ENCODE results near the gene RPUSD1.
"Not testable (repeated sequence)": the region's sequence is repeated elsewhere in the genome, so short reads cannot be mapped to it uniquely, and the experiment has no call there.

RPUSD1 gene

DNA sequence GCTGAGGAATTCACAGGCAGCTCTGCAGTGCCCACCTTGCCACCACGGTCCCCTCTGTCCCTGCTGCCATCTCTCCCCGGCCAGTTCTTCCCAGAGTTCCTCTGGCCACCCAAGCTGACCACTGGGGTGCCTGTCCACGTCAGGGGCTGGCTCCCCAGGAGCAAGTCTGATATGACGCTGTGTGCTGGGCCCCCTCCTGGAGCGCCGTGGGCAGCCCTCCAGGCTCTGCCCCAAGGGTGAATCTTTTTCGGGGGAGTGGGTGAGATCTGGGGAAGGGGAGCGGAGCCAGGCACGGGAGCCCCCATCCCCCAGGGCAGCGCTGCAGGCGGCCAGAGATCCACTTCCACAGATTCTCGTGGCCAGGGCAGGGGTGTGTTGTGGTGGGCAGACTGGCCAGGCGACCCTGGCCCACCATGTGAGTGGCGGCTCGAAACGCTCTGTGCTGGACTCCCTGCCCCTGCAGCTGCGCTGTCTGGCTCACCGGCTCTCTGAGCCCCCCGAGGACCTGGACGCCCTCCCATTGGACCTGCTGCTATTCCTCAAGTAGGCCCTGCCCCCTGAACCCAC lies 23.9 kb downstream of the RPUSD1 start:
- H3K4me3 ChIP-seq (ENCODE audit: low read length): no peak overlapping the region
- no peaks in the 10 kb centered on the region for H3K36me3 ChIP-seq (ENCODE audit: control insufficient read depth, insufficient read depth, low read length)
- H3K4me1 ChIP-seq (ENCODE audit: control insufficient read depth, insufficient read depth, low read length): no peaks in the 10 kb centered on the region
- no peaks in the 10 kb centered on the region for H3K27me3 ChIP-seq (ENCODE audit: control insufficient read depth, insufficient read depth, low read length)
- no peak overlapping the region for H3K9ac ChIP-seq (ENCODE audit: low read length)
- H3K27ac ChIP-seq (ENCODE audit: low read depth, low read length): no peak overlapping the region

DNA sequence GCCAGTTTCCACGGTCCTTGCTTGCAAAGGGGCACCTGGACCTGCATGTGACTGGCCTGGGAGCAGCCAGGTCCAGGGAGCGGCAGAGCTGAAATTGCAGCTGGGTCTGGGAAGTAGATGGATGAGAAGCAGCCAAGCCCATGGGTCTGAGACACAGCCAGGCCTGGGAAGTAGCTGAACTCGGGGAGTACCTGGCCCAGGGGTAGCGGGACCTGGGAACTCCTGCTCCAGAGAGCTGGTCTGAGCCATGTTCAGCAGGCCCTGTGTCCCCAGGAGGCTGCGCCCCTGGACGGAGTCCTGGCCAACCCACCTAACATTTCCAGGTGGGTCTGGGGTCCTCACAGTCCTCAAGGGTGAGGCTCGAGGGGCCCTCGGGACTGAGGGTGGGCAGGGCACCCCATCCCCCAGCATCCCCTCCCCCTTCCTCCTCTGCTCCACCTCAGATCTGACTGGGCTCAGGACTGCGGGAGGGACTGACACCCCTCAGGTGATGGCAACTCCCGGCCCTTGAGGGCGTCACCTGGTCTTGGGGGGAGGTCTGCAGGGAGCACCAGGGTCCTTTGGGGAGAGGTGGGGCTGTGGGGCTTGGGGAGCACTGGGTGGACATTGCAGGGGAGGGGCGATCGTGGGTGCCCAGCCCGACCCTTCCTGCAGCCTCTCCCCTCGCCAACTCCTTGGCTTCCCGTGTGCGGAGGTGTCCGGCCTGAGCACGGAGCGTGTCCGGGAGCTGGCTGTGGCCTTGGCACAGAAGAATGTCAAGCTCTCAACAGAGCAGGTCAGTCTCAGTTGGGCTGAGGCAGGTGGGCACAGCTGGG lies 24.6 kb downstream of the RPUSD1 start:
- no peaks in the 10 kb centered on the region for H3K27me3 ChIP-seq (ENCODE audit: control insufficient read depth, insufficient read depth, low read length)

DNA sequence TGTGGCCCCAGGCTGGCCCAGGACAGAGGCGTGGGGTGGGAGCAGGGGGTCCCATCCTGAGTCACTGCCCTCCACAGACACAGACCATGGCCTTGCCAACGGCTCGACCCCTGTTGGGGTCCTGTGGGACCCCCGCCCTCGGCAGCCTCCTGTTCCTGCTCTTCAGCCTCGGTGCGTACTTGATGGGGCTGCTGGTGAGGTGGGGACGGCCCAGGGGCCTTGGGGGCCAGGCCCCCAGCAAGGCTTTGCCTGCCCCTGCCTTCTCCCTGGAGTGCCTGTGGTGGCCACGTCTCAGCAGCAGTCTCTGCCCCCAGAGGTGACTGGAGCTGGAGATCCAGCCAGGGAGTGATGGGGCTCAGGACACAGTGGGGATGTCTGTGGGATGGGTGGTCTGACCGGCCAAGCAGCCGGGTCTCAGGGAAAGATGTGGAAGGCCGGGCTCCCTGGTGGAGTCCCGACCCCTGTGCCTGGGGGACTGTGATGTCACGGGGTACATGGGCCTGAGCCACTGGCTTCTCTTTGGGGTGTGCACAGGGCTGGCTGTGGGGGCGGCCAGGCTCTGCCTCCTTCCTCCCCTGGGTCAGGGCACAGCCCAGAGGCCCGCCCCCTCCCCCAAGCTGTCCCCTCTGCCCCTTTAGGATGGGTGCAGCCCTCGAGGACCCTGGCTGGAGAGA lies 25.4 kb downstream of the RPUSD1 start:
- Histone ChIP-seq H3K9ac (ENCODE audit: low read length) (no peak overlapping the region), H3K4me3 (ENCODE audit: low read length) (no peak overlapping the region), H3K36me3 (ENCODE audit: control insufficient read depth, insufficient read depth, low read length) (no peaks in the 10 kb centered on the region), H3K27ac (ENCODE audit: low read depth, low read length) (no peak overlapping the region), H3K4me1 (ENCODE audit: control insufficient read depth, insufficient read depth, low read length) (no peaks in the 10 kb centered on the region), H3K27me3 (ENCODE audit: control insufficient read depth, insufficient read depth, low read length) (no peaks in the 10 kb centered on the region)

More for the DNA sequence above, 24.6 kb downstream of the RPUSD1 start:
- no peaks in the 10 kb centered on the region for H3K4me1 ChIP-seq (ENCODE audit: control insufficient read depth, insufficient read depth, low read length)
- no peak overlapping the region for H3K4me3 ChIP-seq (ENCODE audit: low read length)
- H3K27ac ChIP-seq (ENCODE audit: low read depth, low read length): no peak overlapping the region
- no peak overlapping the region for H3K9ac ChIP-seq (ENCODE audit: low read length)
- no peaks in the 10 kb centered on the region for H3K36me3 ChIP-seq (ENCODE audit: control insufficient read depth, insufficient read depth, low read length)

DNA sequence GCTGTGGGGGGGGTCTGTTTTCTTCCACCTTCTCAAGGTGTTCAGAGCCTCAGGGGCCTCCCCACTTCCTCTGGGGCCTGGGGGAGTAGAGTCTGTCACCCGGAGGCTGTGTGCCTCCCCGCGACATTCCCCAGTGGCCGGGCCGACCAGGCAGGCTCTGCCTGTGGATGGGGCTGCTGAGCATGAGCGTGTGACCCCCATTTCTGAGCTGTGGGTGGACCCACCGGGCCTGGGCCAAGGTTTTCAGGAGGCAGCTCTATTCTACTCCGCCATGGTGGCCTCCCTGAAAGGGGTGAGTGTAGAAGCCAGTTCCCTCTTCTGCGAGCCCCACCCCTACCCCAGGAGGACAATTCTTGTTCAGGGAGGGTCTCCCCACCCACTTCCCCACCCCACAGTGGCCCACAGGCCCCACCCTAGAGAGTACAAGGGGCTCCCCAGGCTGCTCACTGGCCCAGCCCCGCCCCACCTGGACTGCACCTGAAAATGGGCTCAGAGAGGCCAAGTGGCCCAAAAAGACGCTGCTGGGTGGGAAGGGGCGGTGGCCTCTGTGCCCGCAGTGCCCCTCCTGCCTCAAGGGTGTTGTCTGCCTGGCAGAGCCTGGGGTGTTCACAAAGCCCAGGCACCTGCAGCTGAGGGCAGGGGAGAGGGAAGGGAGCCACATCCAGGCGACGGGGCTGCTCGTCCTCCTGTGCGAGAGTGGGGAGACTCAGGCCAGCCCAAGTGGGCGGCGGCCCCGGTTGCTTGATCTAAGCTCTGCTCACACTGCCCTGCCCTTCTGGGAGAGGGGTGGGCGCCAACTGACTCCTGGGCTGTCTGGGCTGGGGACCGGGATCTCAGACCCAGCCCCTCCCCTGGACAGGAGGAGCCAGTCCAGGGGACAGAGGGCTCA lies 26.3 kb downstream of the RPUSD1 start:
- Histone ChIP-seq H3K27ac (ENCODE audit: low read depth, low read length) (no peak overlapping the region), H3K27me3 (ENCODE audit: control insufficient read depth, insufficient read depth, low read length) (no peaks in the 10 kb centered on the region), H3K36me3 (ENCODE audit: control insufficient read depth, insufficient read depth, low read length) (no peaks in the 10 kb centered on the region), H3K4me1 (ENCODE audit: control insufficient read depth, insufficient read depth, low read length) (no peaks in the 10 kb centered on the region), H3K9ac (ENCODE audit: low read length) (no peak overlapping the region), H3K4me3 (ENCODE audit: low read length) (no peak overlapping the region)

GRCh38 chr16:760545-761343 lies 27.4 kb downstream of the RPUSD1 start, which contains the start of gene MSLN:
Gene MSLN, plus strand, starts transcription at chr16:760734. Its CDS starts 1,947 bp downstream, at chr16:762681.
- H3K9ac ChIP-seq (ENCODE audit: low read length): no peak within 1 kb of the TSS
- H3K4me1 ChIP-seq (ENCODE audit: control insufficient read depth, insufficient read depth, low read length): no peaks in the 10 kb centered on the region
- H3K4me3 ChIP-seq (ENCODE audit: low read length): no peak within 1 kb of the TSS
- no peaks in the 10 kb centered on the region for H3K36me3 ChIP-seq (ENCODE audit: control insufficient read depth, insufficient read depth, low read length)
- no peaks in the 10 kb centered on the region for H3K27me3 ChIP-seq (ENCODE audit: control insufficient read depth, insufficient read depth, low read length)
- H3K27ac ChIP-seq (ENCODE audit: low read depth, low read length): no peak within 1 kb of the TSS

- Histone ChIP-seq H3K27ac (ENCODE audit: low read depth, low read length) (no peak overlapping the region), H3K4me1 (ENCODE audit: control insufficient read depth, insufficient read depth, low read length) (no peaks in the 10 kb centered on the region)
Measured at GRCh38 chr16:760065-760464, 28.1 kb downstream of the RPUSD1 start.

DNA sequence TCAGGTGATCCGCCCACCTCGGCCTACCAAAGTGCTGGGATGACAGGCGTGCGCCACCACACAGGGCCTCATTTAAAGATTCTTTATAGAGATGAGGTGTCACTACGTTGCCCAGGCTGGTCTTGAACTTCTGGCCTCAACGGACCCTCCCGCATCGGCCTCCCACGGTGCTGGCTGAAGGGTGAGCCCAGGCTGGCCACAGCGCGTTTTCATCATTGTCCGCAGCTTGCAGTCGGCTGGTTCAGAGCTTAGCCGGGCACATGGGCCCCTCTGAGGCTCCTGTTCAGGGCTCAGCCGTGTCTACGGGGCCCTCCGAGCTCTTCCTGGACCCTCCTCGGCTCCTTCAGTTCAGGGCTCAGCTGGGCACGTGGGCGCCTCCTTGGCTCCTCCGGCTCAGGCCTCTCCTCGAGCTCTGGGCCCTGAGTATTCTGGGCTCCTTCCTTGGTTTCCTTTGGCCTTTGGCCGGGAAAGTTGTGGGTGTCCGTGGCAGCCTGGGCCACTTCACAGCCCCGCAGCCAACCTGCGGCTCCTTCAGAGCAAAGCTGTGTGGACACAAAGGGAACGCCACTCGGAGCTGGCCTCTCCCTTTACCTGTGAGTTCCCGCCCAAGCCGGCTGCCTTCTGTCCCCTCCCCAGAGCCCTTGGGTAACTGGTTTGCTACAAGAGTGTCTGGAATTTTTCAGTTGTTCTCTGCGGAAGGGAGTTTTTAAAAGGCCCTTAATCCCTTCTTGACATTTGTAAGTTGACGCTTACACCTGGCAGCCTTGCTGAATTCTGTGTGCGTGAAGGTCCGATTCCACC lies 28.9 kb downstream of the RPUSD1 start:
- H3K27ac ChIP-seq (ENCODE audit: low read depth, low read length): no peak overlapping the region
- H3K4me3 ChIP-seq (ENCODE audit: low read length): no peak overlapping the region
- no peaks in the 10 kb centered on the region for H3K4me1 ChIP-seq (ENCODE audit: control insufficient read depth, insufficient read depth, low read length)
- H3K36me3 ChIP-seq (ENCODE audit: control insufficient read depth, insufficient read depth, low read length): no peaks in the 10 kb centered on the region
- no peaks in the 10 kb centered on the region for H3K27me3 ChIP-seq (ENCODE audit: control insufficient read depth, insufficient read depth, low read length)
- H3K9ac ChIP-seq (ENCODE audit: low read length): no peak overlapping the region

More at GRCh38 chr16:760065-760464, 28.1 kb downstream of the RPUSD1 start:
- H3K27me3 ChIP-seq (ENCODE audit: control insufficient read depth, insufficient read depth, low read length): no peaks in the 10 kb centered on the region
- H3K36me3 ChIP-seq (ENCODE audit: control insufficient read depth, insufficient read depth, low read length): no peaks in the 10 kb centered on the region
- H3K4me3 ChIP-seq (ENCODE audit: low read length): no peak overlapping the region
- no peak overlapping the region for H3K9ac ChIP-seq (ENCODE audit: low read length)

GRCh38 chr16:756428-756827 lies 31.8 kb downstream of the RPUSD1 start:
- Histone ChIP-seq H3K27ac (ENCODE audit: low read depth, low read length) (no peak overlapping the region), H3K4me1 (ENCODE audit: control insufficient read depth, insufficient read depth, low read length) (no peaks in the 10 kb centered on the region), H3K9ac (ENCODE audit: low read length) (no peak overlapping the region), H3K36me3 (ENCODE audit: control insufficient read depth, insufficient read depth, low read length) (no peaks in the 10 kb centered on the region), H3K4me3 (ENCODE audit: low read length) (no peak overlapping the region), H3K27me3 (ENCODE audit: control insufficient read depth, insufficient read depth, low read length) (peaks cover 6% of the 10 kb centered on the region)

DNA sequence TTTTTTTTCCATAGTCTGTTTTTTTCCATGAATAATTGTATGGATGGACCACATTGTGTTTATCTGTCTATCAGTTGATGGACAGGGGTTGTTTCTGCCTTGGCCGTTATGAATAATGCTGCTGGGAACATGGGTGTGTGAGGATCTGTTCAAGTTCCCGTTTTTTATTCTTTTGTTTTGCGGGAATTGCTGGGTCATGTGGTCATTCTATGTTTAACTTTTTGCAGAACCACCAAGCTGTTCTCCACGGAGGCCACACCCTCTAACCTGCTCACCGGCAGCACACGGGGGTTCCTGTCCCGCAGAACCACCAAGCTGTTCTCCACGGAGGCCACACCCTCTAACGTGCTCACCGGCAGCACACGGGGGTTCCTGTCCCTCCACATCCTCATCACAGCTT lies 33.5 kb downstream of the RPUSD1 start:
- no peak overlapping the region for H3K4me3 ChIP-seq (ENCODE audit: low read length)
- H3K27me3 ChIP-seq (ENCODE audit: control insufficient read depth, insufficient read depth, low read length): peaks cover 6% of the 10 kb centered on the region
- H3K27ac ChIP-seq (ENCODE audit: low read depth, low read length): no peak overlapping the region
- no peaks in the 10 kb centered on the region for H3K36me3 ChIP-seq (ENCODE audit: control insufficient read depth, insufficient read depth, low read length)
- no peak overlapping the region for H3K9ac ChIP-seq (ENCODE audit: low read length)
- no peaks in the 10 kb centered on the region for H3K4me1 ChIP-seq (ENCODE audit: control insufficient read depth, insufficient read depth, low read length)

- H3K27ac ChIP-seq (ENCODE audit: low read depth, low read length); H3K27me3 ChIP-seq (ENCODE audit: control insufficient read depth, insufficient read depth, low read length); H3K36me3 ChIP-seq (ENCODE audit: control insufficient read depth, insufficient read depth, low read length); H3K4me3 ChIP-seq (ENCODE audit: low read length); H3K4me1 ChIP-seq (ENCODE audit: control insufficient read depth, insufficient read depth, low read length); H3K9ac ChIP-seq (ENCODE audit: low read length): not testable (repeated sequence)
Measured at GRCh38 chr16:754121-754607, 34.0 kb downstream of the RPUSD1 start.

DNA sequence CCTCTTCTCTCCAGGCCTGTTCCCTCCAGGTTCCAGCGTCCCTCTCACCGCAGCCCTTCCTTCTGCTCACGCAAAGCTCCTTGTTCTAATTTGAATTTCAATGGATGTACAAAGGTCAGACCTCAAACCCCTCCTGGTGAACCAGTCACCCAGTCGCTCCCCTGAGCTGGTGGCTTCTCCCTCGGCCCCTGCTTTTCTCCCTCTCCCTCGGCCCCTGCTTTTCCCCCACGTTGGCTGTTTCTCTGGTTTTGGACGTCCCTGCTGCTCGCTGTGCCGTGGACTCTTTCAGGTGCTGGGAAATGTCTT lies 36.2 kb downstream of the RPUSD1 start:
- Histone ChIP-seq H3K9ac (ENCODE audit: low read length) (no peak overlapping the region), H3K4me3 (ENCODE audit: low read length) (no peak overlapping the region), H3K36me3 (ENCODE audit: control insufficient read depth, insufficient read depth, low read length) (no peaks in the 10 kb centered on the region), H3K27ac (ENCODE audit: low read depth, low read length) (no peak overlapping the region), H3K4me1 (ENCODE audit: control insufficient read depth, insufficient read depth, low read length) (no peaks in the 10 kb centered on the region), H3K27me3 (ENCODE audit: control insufficient read depth, insufficient read depth, low read length) (peaks cover 6% of the 10 kb centered on the region)

All from rectal smooth muscle tissue (tissue), 1 donor.